NOMO-1 treated with DMSO at 0.1 percent for 48 hours (cell line): Measurements from ENCODE around the gene PRKCB.
A peak's percentile ranks its signal among the peaks of the same experiment; 100 is the strongest.

Experiments used
- DNase-seq: peaks from one replicate; lab custom pipeline; 2025; ENCODE audit not compliant: unreplicated experiment; lab: John Stamatoyannopoulos, UW

Gene PRKCB

DNA sequence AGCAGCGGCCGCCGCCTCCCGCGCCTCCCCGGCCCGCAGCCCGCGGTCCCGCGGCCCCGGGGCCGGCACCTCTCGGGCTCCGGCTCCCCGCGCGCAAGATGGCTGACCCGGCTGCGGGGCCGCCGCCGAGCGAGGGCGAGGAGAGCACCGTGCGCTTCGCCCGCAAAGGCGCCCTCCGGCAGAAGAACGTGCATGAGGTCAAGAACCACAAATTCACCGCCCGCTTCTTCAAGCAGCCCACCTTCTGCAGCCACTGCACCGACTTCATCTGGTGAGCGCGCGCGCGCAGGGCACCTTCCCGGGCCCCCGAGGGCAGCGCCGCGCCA lies 258 bp downstream of the PRKCB start:
- DNase-seq = no peak

DNA sequence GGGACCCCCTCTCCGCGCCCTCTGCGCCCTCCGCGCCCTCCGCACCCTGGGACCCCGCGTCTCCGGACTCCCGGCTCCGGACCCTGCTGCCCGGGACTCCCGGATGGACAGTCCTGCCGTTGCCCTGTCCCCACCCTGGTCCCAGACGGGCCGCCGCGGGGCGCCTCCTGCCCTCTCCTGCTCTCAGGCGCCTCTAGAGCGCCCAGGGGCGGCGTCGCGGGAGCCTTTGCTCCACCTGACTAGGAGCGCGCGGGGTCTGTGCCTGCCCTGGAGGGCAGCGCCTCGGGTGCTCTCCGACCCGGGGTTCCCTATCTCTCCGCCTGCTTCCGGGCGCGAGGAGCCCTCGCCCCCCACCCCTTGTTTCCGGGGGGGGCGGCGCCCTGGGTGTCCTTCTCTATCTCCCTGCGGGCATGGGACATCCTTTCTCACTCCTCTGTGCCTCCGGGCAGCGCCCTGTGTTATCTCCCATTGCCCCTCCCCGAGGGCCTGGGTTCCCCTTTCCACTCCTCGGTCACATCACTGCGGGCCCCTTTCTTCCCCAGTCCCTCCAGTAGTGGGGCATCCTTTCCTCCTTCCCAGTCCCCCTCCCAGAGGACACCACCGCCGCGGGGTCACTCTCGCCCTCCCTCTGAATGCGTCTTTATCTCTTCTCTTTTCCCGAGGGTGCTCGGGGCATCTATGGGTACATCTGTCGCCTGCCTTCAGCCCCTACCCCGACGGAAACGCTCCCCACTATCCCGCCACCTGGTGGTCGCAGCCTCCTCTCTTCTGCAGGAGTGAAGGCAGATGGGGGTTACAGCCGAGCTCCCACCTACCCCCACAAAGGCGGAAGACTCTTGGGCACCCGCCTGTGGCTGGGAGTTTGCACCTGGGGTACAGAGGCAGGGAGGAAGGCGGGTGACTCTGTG lies 875 bp downstream of the PRKCB start:
- DNase-seq = peak; percentile 43

DNA sequence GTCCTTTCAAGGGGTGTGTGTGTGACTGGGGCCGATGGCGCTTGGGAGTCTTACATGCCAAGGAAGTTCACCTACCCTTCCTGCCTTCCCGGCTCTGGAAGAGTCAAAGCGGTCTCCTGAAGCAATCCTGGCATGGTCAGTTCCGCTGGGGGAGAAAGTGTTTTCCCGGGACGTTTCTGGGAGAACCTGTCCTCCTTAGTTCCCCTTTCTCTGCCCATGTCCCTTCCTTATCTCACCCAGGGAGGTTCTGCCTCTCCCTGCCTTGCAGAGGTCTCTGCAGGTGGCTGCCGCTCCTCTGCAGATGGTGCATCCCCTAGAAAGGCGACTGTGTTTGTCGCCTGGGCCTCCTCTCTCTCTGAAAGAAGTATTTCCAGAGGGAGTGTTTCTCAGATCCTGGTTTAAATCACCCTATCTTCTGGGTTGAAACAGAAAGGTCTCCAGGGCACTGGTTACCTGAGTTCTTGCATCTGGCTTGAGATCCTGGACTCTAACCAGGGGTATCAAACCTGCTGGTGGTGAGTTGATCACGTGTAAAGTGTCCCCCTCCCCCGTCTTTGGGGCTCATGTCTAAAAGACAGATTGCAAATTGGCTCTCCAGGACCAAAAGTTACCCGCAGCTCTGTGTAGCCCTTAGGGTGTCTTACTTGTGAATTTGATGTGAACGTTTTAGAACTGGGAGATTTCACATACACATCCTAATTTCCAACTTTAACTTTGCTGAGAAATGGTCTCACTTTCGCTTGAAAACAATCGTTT lies 1.9 kb downstream of the PRKCB start:
- peak; percentile 7 for DNase-seq

GRCh38 chr16:23838485-23839142 lies 2.8 kb downstream of the PRKCB start:
- DNase-seq = no peak

DNA sequence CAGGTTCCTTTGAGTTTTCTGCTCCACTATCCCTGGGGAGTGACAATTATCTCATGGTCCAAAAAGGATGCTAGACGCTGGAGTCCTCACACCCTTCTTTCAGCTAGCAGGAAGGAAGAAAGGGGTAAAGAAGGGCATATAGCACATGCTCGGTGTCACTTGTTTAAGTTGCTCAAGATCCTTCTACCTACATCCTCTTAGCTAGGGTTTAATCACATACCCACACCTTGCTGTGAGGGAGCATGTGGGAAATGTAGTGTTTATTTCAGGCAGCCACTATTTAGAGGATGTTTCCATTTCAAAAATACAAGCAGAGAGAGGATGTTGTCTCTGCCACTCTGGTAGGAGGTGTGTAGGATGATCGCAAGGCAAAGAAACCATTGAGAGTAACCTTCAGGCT lies 4.5 kb downstream of the PRKCB start:
- no peak for DNase-seq

GRCh38 chr16:23842137-23842600 lies 6.4 kb downstream of the PRKCB start:
- peak; percentile 31 for DNase-seq

- peak; percentile 3 for DNase-seq
Observed at GRCh38 chr16:23843143-23843542, 7.4 kb downstream of the PRKCB start.

DNA sequence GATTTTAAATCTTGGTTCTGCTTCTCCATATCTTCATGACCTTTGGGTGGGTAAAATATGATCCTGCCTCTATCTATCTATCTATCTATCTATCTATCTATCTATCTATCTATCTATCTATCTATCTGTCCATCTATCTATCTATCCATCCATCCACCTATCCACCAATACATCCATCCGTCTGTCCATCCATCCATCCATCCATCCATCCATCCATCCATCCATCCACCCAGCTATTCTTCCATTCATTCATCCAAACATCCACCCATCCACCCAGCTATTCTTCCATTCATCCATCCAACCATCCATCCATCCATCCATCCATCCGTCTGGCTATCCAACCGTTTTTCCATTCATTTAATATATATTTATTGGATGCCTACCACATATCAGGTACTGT lies 11.5 kb downstream of the PRKCB start:
- DNase-seq = no peak

- no peak for DNase-seq
Observed at GRCh38 chr16:23847948-23848347, 12.2 kb downstream of the PRKCB start.

DNA sequence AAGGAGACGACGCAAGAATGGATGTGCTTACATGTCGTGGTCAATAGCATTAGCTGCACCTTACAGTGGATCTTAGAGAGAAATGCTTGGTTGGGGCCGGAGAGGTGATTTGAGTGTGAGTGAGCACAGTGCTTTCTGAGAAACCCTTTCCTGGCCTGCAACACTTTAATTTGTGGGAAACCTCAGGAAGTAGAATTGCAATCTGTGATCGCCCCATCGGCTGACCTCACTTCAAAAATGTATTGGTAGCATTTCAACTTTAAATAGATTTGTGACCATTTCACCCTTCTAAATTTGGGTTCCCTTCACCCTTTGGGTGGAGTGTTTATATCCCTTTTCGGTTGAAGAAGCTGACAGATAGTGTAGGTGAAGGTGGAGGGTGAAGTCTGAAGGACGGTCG lies 13.2 kb downstream of the PRKCB start:
- no peak for DNase-seq

DNA sequence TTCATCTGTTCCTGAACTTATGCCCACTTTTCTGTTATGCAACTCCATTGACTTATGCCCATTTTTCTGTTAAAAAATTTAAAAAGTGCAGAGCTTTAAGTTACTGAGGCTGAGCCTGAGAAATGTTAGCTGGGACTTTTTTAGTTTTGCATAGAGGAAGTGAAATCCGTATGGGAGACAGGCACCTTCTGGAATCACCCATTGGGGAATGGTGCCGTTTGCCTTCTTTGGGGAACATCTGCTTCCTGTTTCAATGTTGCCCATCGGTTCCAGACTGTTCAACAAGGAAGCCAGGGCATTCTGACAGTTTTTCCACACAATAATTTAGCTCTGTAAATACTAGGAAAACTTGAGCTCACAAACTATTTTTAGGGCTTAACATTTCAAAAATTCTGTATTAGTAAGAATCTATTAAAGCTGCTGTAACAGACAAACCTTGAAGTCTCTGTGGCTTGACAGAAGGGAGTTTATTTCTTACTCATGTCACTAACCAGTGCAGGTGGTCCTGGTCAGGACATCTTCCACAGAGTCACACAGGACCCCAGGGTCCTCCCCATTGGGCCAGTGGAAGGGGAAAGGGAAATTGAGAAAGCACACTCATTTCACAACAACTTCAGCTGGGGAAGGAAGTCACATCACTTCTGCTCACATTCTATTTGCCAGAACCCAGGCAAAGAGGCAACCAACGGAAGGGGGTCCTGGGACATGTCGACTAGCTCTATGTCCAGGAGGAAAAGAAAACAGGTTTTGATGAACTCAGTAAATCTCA lies 17.2 kb downstream of the PRKCB start:
- DNase-seq = peak; percentile 25

DNA sequence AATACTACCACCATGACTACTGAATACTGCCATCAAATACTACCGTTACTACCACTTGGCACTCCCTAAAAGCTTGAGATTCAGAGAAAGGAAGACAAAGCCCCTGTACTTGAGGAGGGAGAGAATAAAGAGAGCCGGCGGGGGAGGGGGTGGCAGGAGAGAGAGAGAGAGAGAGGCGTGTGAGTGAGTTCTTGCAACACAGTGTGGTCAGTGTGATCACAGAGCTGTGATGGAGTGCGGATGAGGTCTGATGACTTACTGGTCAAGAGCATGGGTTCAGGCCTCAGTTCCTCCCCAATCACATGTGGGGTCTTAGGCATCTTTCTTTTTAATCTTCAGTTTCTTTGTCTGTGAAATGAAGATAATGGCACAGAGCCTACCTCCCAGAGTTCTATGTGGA lies 19.2 kb downstream of the PRKCB start:
- DNase-seq = peak; percentile 69

GRCh38 chr16:23856251-23856709 lies 20.5 kb downstream of the PRKCB start:
- no peak for DNase-seq

GRCh38 chr16:23857256-23857880 lies 21.6 kb downstream of the PRKCB start:
- no peak for DNase-seq

DNA sequence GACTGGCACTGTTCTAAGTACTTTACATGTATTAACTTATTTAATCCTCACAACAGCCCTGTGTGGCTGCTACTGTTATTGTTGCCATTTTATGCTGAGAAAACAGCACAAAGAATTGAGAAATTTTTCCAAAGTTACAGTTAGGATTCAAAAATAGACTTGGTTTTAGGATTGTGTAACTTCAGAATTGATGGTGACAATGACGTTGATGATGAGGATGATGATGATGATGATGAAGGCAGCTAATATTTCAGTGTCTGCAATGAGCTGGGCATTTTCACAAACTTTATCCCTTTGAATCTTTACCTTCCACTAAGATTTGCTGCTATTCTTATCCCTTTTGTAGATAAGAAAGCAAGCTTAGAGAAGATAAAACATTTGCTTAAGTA lies 22.1 kb downstream of the PRKCB start:
- DNase-seq = peak; percentile 54

- peak; percentile 56 for DNase-seq
Observed at GRCh38 chr16:23858542-23858941, 22.8 kb downstream of the PRKCB start.

- DNase-seq = peak; percentile 61
Observed at GRCh38 chr16:23859713-23860269, 24.0 kb downstream of the PRKCB start.

DNA sequence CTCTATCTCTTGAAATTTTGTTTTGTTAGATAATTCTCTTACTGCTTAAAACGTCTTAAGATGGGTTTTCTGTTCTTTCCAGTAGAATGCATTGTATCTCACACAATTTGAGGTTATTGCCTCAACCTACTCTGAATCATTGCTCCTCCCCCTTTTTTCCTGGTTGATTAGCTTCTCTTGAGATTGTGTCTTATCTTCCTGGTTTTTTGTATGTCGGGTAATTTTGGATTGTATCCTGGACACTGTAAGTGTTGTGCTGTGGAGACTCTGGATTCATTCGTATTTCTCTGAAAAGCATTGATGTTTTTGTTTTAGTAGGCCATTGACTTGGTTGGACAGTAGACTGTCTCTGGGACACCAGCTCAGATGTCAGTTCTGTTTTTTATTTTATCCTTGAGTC lies 26.1 kb downstream of the PRKCB start:
- DNase-seq = no peak

GRCh38 chr16:23862556-23862955 lies 26.8 kb downstream of the PRKCB start:
- DNase-seq = no peak
